Renal cortical epithelial cell (primary cell): ENCODE data around the gene KRTAP10-11. TPM values are rescaled to one million over a fixed set of nuclear protein-coding genes. Genes with fewer than 3 reads are reported as not detected.

Source experiments
- DNase-seq: peaks from one replicate; pipeline ENCODE4 v3.0.0-alpha.2; 2011; ENCODE audit warnings: low read depth
- total RNA-seq: library from RNA; depleted of rRNA; stranded (reverse); fragments of >200 nt; gene quantifications from 2 replicates; pipeline ENCODE4 v1.2.3, GENCODE V29; 2014

Gene KRTAP10-11
- total RNA-seq, 1 donor from 2014 or later, result not detected

DNA sequence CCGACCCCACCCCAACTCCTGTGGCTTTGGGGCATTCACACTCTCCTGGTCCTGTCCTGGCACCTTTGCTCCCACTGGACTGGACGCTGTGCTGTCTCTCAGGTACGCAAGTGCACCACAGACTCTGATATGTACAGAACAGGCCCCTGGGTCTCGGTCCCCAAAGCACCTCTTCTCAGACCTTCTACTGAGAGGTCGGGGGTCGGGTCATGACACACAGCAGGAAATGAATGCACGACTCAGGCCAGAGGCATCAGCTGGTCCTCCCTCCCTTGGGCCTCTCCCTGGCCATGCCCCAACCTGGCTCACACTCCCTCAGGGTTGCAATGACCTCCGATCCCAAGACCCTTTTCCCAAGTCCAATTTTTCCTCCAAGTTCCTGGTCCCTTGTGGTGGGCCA is 49.0 kb downstream of the KRTAP10-11 start:
- no peak for DNase-seq

DNA sequence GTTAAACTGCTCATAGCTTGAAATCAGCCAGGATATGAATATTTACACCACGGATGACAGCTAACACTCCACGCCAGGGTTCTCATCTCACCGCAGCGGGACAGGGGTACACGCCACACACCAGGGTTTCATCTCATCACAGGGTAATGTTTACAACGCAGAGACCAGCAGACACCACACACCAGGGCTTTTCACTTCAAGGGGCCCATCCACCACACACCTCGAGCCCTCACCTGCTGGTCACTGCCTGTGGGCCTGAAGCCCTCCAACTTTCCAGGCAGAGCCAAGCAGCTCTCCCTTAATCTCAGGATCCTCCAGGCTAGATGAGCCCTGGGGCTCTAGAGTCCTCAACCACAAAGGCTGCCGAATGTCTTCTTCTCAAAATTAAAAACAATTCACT is 49.4 kb downstream of the KRTAP10-11 start:
- no peak for DNase-seq

DNA sequence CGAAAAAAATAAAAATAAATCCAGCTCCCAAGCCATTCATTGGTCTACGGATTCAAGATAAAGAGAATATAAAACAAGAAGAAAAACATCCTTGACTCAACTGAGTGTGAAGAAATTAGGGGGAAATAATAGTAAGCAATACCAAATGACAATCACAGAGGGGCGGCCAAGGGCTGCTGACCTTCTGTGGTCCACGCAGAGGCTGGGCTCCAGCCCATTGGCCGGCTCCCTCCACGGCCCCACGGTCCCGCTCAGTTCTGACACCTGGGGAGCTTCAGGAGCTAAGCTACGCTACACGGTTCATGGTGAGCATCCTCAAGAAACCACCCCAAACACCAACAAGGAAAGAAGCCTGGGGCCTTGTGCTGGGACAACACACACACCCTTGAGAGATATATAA is 50.4 kb downstream of the KRTAP10-11 start:
- no peak for DNase-seq

Other genes starting within 250 kb of the KRTAP10-11 start
- gene LRRC3, start 190.9 kb upstream of the KRTAP10-11 start, total RNA-seq, result 0.52 and 3.1 TPM in 2 replicates
- gene KRTAP10-1, start 106.2 kb upstream of the KRTAP10-11 start, total RNA-seq, result not detected in 2 replicates
- gene KRTAP10-2, start 94.9 kb upstream of the KRTAP10-11 start, total RNA-seq, result not detected in 2 replicates
- gene KRTAP10-3, start 87.6 kb upstream of the KRTAP10-11 start, total RNA-seq, result not detected in 2 replicates
- not detected in 2 replicates for gene KRTAP10-4, start 72.7 kb upstream of the KRTAP10-11 start, total RNA-seq
- gene KRTAP10-5, start 65.8 kb upstream of the KRTAP10-11 start, total RNA-seq, result not detected in 2 replicates
- gene KRTAP10-6, start 53.9 kb upstream of the KRTAP10-11 start, total RNA-seq, result not detected in 2 replicates
- not detected in 2 replicates for gene KRTAP10-7, start 45.8 kb upstream of the KRTAP10-11 start, total RNA-seq
- gene KRTAP10-8, start 34.3 kb upstream of the KRTAP10-11 start, total RNA-seq, result not detected in 2 replicates
- gene KRTAP10-9, start 19.3 kb upstream of the KRTAP10-11 start, total RNA-seq, result not detected in 2 replicates
- gene KRTAP10-10, start 9.1 kb upstream of the KRTAP10-11 start, total RNA-seq, result not detected in 2 replicates
- not detected in 2 replicates for gene KRTAP12-4, start 8.2 kb downstream of the KRTAP10-11 start, total RNA-seq
- gene KRTAP12-3, start 11.5 kb downstream of the KRTAP10-11 start, total RNA-seq, result not detected in 2 replicates
- not detected in 2 replicates for gene KRTAP12-2, start 20.5 kb downstream of the KRTAP10-11 start, total RNA-seq
- gene KRTAP12-1, start 35.7 kb downstream of the KRTAP10-11 start, total RNA-seq, result not detected in 2 replicates
- gene KRTAP10-12, start 50.8 kb downstream of the KRTAP10-11 start, total RNA-seq, result not detected in 2 replicates
- not detected in 2 replicates for gene TSPEAR, start 65.2 kb downstream of the KRTAP10-11 start, total RNA-seq
- gene UBE2G2, start 155.4 kb downstream of the KRTAP10-11 start, total RNA-seq, result 45.3 and 87.8 TPM in 2 replicates
- gene SUMO3, start 171.6 kb downstream of the KRTAP10-11 start, total RNA-seq, result 72.8 and 74.5 TPM in 2 replicates
- gene PTTG1IP, start 227.3 kb downstream of the KRTAP10-11 start, total RNA-seq, result 617 and 707 TPM in 2 replicates